T-cell (primary cell): ENCODE results near the gene TTLL13. TPM values are rescaled to one million over a fixed set of nuclear protein-coding genes. Genes with fewer than 3 reads are reported as not detected.
"Not testable (repeated sequence)": the region's sequence is repeated elsewhere in the genome, so short reads cannot be mapped to it uniquely, and the experiment has no call there.

ENCODE experiments used
- ATAC-seq, 4 experiments: fragments of 200-7000 bp in 3 of 4; fragments of 150-1000 bp in 1 of 4; cut with Tn5 transposase; replicated peaks in 1 of 4; 1 replicate in 3 of 4; 2 replicates in 1 of 4; pipeline ENCODE4 v1.10.0; 2021; ENCODE audit warnings: moderate library complexity in 3 of 4, mild to moderate bottlenecking in 2 of 4, moderate number of reproducible peaks in 1 of 4
- CTCF ChIA-PET, 2 donors: fragments of 300-600 bp; sonication (Branson Sonifier 250); formaldehyde crosslinking; loops; one replicate each; lab custom pipeline; 2022; ENCODE audit warnings: antibody characterized with exemption in 2 of 2; lab: Charles Lee
- POLR2A ChIA-PET, 2 donors: fragments of 300-600 bp; sonication (Branson Sonifier 250); formaldehyde crosslinking; loops; one replicate each; lab custom pipeline; 2022; ENCODE audit warnings: antibody characterized with exemption in 2 of 2; lab: Charles Lee
- DNase-seq, 35 experiments: peaks; one replicate each; pipeline versions ENCODE4 v3.0.0 to v3.0.0-alpha.2; 2013 to 2023
- H3K27ac ChIP-seq: one replicate; pipeline ENCODE4 v1.5.1; 2013; ENCODE audit warnings: low read length
- H3K27me3 ChIP-seq, 2 experiments: replicated peaks in 1 of 2; 1 replicate in 1 of 2; 2 replicates in 1 of 2; pipeline versions ENCODE4 v1.6.1 to v1.7.0; 2013; ENCODE audit warnings: low read length in 1 of 2, mixed read lengths in 1 of 2; ENCODE audit not compliant: control insufficient read depth in 2 of 2, insufficient read depth in 2 of 2; ENCODE audit errors: extremely low read depth in 1 of 2
- H3K36me3 ChIP-seq, 2 donors: 1 replicate in 1 of 2; 2 replicates in 1 of 2; pipeline versions ENCODE4 v1.6.1 to v1.7.0; 2013; ENCODE audit warnings: low read length in 1 of 2; ENCODE audit not compliant: control insufficient read depth in 2 of 2, insufficient read depth in 1 of 2; ENCODE audit errors: extremely low read depth in 1 of 2
- H3K4me1 ChIP-seq, 2 experiments: 1 replicate in 1 of 2; 2 replicates in 1 of 2; pipeline versions ENCODE4 v1.6.1 to v1.7.0; 2013; ENCODE audit warnings: low read length in 2 of 2, mixed read lengths in 1 of 2; ENCODE audit not compliant: insufficient read depth in 2 of 2, control insufficient read depth in 1 of 2; ENCODE audit errors: extremely low read depth in 1 of 2
- H3K4me3 ChIP-seq, 2 donors: 1 replicate in 1 of 2; 2 replicates in 1 of 2; pipeline versions ENCODE4 v1.5.1 to v1.7.0; 2013; ENCODE audit warnings: mild to moderate bottlenecking in 2 of 2, low read length in 1 of 2, moderate library complexity in 1 of 2; ENCODE audit not compliant: control insufficient read depth in 1 of 2; ENCODE audit errors: extremely low read depth in 1 of 2
- H3K9me3 ChIP-seq: 2 replicates; pipeline ENCODE4 v1.7.0; 2013
- H3K27ac Mint-ChIP-seq, 2 donors: one replicate each; pipeline ENCODE4 v1.8.0; 2020 to 2021; ENCODE audit warnings: mild to moderate bottlenecking in 2 of 2, mixed read lengths in 2 of 2
- H3K27me3 Mint-ChIP-seq, 2 donors: one replicate each; pipeline ENCODE4 v1.8.0; 2021 to 2022; ENCODE audit warnings: mixed read lengths in 2 of 2
- H3K36me3 Mint-ChIP-seq: one replicate; pipeline ENCODE4 v1.8.0; 2021; ENCODE audit warnings: mixed read lengths
- H3K4me1 Mint-ChIP-seq, 3 donors: one replicate each; pipeline ENCODE4 v1.8.0; 2020 to 2022; ENCODE audit warnings: mixed read lengths in 3 of 3, mild to moderate bottlenecking in 1 of 3
- H3K4me3 Mint-ChIP-seq, 3 donors: one replicate each; pipeline ENCODE4 v1.8.0; 2020 to 2022; ENCODE audit warnings: mild to moderate bottlenecking in 3 of 3, mixed read lengths in 3 of 3, moderate library complexity in 3 of 3
- H3K9me3 Mint-ChIP-seq, 3 donors: one replicate each; pipeline ENCODE4 v1.8.0; 2020 to 2022; ENCODE audit warnings: mixed read lengths in 3 of 3
- WGBS: methylation state at CpG from one replicate; pipeline ENCODE4 v1.1.5; 2013; ENCODE audit warnings: missing lambda C conversion rate; ENCODE audit not compliant: insufficient coverage; 5-methylcytosine and 5-hydroxymethylcytosine counted together
- total RNA-seq, 35 experiments: library from RNA in 6 of 35; stranded (reverse) in 6 of 35; fragments of 120-200 nt in 1 of 35; gene quantifications; one replicate each; pipeline versions ENCODE4 v1.2.1 to v1.2.4 and lab custom pipeline; 2013 to 2026

The TTLL13 gene
- total RNA-seq, 5 donors from 2014 or later (not counting 1 experiment from before 2014, with no cell fraction given), result 0.46 to 1.7 (median 0.70) TPM

- not testable (repeated sequence) for ATAC-seq, H3K4me3 ChIP-seq, H3K27ac Mint-ChIP-seq, H3K36me3 ChIP-seq, H3K4me3 Mint-ChIP-seq, H3K9me3 Mint-ChIP-seq, H3K27me3 ChIP-seq, DNase-seq, H3K9me3 ChIP-seq, H3K27ac ChIP-seq, H3K27me3 Mint-ChIP-seq, H3K36me3 Mint-ChIP-seq
- ChIA-PET CTCF (interaction anchor here (0.6 to 0.7 kb wide), 4 partner anchors 24 to 199 kb away, joined by 3 to 8 read pairs (median 5); no protein-coding TSS in a partner anchor), POLR2A (interaction anchor here in 1 of 2 donors (0.7 kb wide), 1 partner anchor 389 kb away, joined by 3 read pairs; no protein-coding TSS in a partner anchor)
- peaks cover 5 to 11% of the 10 kb centered on the region in 2 experiments for H3K4me1 ChIP-seq
- H3K4me1 Mint-ChIP-seq, result peaks cover 9 to 12% (median 12%) of the 10 kb centered on the region in 3 donors
- WGBS, result no CpG with 5 or more reads among the region's 6 CpGs
Observed at GRCh38 chr15:90260731-90261130, 11.4 kb downstream of the TTLL13 start.

DNA sequence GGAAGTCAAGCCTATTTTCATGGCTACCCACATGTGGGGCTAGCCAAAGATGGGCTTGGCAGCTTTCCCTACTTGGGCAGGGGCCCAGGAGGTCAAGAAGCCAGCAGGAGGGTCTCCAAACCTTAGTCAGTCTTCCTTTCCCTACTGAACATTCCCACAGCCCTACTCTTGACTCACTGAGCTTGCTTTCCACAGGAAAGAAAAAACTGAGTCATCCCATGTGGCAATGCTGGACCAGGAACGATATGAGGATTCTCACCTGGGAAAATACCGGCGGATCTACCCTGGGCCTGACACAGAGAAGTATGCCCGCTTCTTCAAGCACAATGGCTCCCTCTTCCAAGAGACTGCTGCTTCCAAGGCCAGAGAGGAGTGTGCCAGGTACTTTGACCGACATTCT is 12.5 kb downstream of the TTLL13 start:
- H3K4me1 Mint-ChIP-seq, result peaks cover 18 to 21% (median 20%) of the 10 kb centered on the region in 3 donors
- ChIA-PET POLR2A (interaction anchor here (0.6 to 0.8 kb wide), 2 partner anchors 9 to 471 kb away, joined by 3 read pairs; no protein-coding TSS in a partner anchor), CTCF (interaction anchor here in 1 of 2 donors (0.6 kb wide), 1 partner anchor 602 kb away, joined by 4 read pairs; no protein-coding TSS in a partner anchor)
- H3K27me3 Mint-ChIP-seq, result no peaks in the 10 kb centered on the region
- peaks cover 9 to 18% of the 10 kb centered on the region in 2 experiments for H3K4me1 ChIP-seq
- H3K9me3 ChIP-seq, result no peaks in the 10 kb centered on the region
- ATAC-seq (no peak), DNase-seq (no peak)
- H3K27ac Mint-ChIP-seq, result no peak overlapping the region
- 94% methylated on average over 5 of the region's 5 CpGs for WGBS
- no peak overlapping the region for H3K4me3 ChIP-seq
- H3K9me3 Mint-ChIP-seq, result no peaks in the 10 kb centered on the region
- no peak overlapping the region for H3K27ac ChIP-seq
- no peaks in the 10 kb centered on the region for H3K27me3 ChIP-seq
- H3K36me3 Mint-ChIP-seq, result no peaks in the 10 kb centered on the region
- H3K4me3 Mint-ChIP-seq, result no peak overlapping the region
- H3K36me3 ChIP-seq, result no peaks in the 10 kb centered on the region

DNA sequence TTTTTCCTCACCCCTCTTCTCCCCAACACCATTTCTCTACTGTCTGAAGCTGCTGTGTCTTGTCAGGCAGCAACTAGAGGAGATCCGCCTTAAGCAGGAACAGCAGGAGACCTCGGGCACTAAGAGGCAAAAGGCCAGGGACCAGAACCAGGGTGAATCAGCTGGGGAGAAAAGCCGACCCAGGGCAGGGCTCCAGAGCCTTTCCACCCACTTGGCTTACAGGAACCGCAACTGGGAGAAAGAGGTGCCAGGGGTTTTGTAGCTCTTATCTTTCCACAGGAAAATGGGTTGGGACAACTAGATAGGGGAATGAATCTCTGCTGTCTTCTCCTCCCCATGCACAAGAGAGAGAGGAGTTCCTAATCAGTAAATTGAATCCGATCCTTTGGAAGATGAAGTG is 13.1 kb downstream of the TTLL13 start:
- peaks cover 23 to 27% (median 26%) of the 10 kb centered on the region in 3 donors for H3K4me1 Mint-ChIP-seq
- no peak for DNase-seq
- peaks cover 14 to 24% of the 10 kb centered on the region in 2 experiments for H3K4me1 ChIP-seq
- no peak overlapping the region for H3K4me3 Mint-ChIP-seq
- no peak overlapping the region for H3K4me3 ChIP-seq
- peaks cover 0 to 1% of the 10 kb centered on the region in 2 donors for H3K36me3 ChIP-seq
- ChIA-PET CTCF (interaction anchor here in 1 of 2 donors (1.2 kb wide), 1 partner anchor 32 kb away, joined by 4 read pairs; no protein-coding TSS in a partner anchor), POLR2A (interaction anchor here in 1 of 2 donors (0.6 to 1.0 kb wide), 2 partner anchors 29 to 129 kb away, joined by 3 to 4 read pairs; partner anchors contain the start of genes CIB1 and GDPGP1)
- no peaks in the 10 kb centered on the region for H3K9me3 ChIP-seq
- WGBS, result 93% methylated on average over 2 of the region's 5 CpGs
- no peaks in the 10 kb centered on the region for H3K9me3 Mint-ChIP-seq
- H3K27ac ChIP-seq, result no peak overlapping the region
- no peaks in the 10 kb centered on the region for H3K27me3 ChIP-seq
- H3K36me3 Mint-ChIP-seq, result peaks cover under 1% of the 10 kb centered on the region
- H3K27ac Mint-ChIP-seq, result peak overlapping the region in 1 of 2 donors; percentile 61
- no peaks in the 10 kb centered on the region for H3K27me3 Mint-ChIP-seq
- ATAC-seq, result no peak

GRCh38 chr15:90264671-90265070 is 15.3 kb downstream of the TTLL13 start:
- Histone ChIP-seq H3K9me3 (no peaks in the 10 kb centered on the region), H3K4me1 (peaks cover 26 to 41% of the 10 kb centered on the region in 2 experiments), H3K36me3 (peaks cover 0 to 12% of the 10 kb centered on the region in 2 donors), H3K27ac (peak overlapping the region; percentile 96), H3K4me3 (peak overlapping the region; percentile 89), H3K27me3 (no peaks in the 10 kb centered on the region)
- ATAC-seq (no peak), DNase-seq (peak in 3 of 35 experiments; percentile 8 to 40 (median 15))
- H3K27me3 Mint-ChIP-seq, result no peaks in the 10 kb centered on the region
- peak overlapping the region; percentile 95 to 97 (median 95) for H3K4me3 Mint-ChIP-seq
- POLR2A ChIA-PET, result no interaction called here
- WGBS, result 28% methylated on average over 4 of the region's 4 CpGs
- peak overlapping the region; percentile 98 to 99 for H3K27ac Mint-ChIP-seq
- CTCF ChIA-PET, result no interaction called here
- H3K36me3 Mint-ChIP-seq, result peaks cover 13% of the 10 kb centered on the region
- no peaks in the 10 kb centered on the region for H3K9me3 Mint-ChIP-seq
- peaks cover 40 to 46% (median 44%) of the 10 kb centered on the region in 3 donors for H3K4me1 Mint-ChIP-seq

DNA sequence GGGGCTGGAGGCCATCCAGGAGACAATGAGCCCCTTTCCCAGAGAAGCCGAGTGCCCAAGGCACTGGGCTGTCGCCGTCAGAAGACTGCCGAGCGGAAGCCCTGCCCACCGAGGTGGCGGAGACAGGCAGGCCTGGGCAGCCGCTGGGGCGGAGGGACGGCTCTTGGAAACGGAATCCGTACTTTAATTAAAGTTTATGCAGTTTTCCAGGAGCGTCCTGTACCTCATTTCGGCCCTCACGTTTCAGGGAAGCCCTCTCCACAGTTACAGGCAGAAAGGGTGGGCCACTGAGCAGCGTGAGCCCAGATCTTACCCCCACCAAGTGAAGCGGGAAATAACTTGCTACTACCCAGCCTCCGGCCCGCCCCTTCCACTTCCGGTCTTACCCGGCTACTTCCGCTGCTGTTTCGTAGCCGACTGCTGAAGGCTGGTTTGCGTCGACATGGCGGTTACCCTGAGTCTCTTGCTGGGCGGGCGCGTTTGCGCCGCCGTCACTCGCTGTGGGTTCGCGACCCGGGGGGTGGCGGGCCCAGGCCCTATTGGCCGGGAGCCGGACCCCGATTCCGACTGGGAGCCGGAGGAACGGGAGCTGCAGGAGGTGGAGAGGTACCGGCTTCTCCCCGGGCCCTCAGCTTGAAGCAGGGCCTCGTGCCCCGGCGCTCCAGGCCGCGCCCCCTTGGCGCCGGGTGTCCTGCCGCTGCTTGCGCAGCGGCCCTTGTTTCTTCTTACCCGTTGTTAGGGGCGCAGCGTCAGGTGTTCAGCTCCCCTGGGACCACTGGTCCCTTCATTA is 16.1 kb downstream of the TTLL13 start, which contains the start of gene NGRN:
TSS of gene NGRN (plus strand) at position 402 of the 790 bp plus-strand sequence. CDS start at position 443, 41 bp downstream.
- CTCF ChIA-PET, result interaction anchor here in 1 of 2 donors (0.6 to 1.1 kb wide), 3 partner anchors 34 to 689 kb away, joined by 3 to 6 read pairs (median 4); partner anchors contain the start of gene RCCD1
- Histone ChIP-seq H3K4me1 (peaks cover 26 to 44% of the 10 kb centered on the region in 2 experiments), H3K27ac (peak within 1 kb of the TSS; percentile 96), H3K4me3 (peak within 1 kb of the TSS; percentile 89), H3K9me3 (no peaks in the 10 kb centered on the region), H3K36me3 (peaks cover 0 to 20% of the 10 kb centered on the region in 2 donors), H3K27me3 (no peaks in the 10 kb centered on the region)
- Mint-ChIP-seq H3K4me1 (peaks cover 48 to 54% (median 52%) of the 10 kb centered on the region in 3 donors), H3K27ac (peak within 1 kb of the TSS; percentile 98 to 99), H3K4me3 (peak within 1 kb of the TSS; percentile 95 to 97 (median 95)), H3K9me3 (no peaks in the 10 kb centered on the region), H3K27me3 (no peaks in the 10 kb centered on the region), H3K36me3 (peaks cover 20% of the 10 kb centered on the region)
- ATAC-seq, result peak; percentile 88 to 91 (median 90)
- DNase-seq, result peak; percentile 84 to 96 (median 91)
- WGBS, result under 1% methylated on average over 58 of the region's 59 CpGs
- POLR2A ChIA-PET, result interaction anchor here in 1 of 2 donors (0.6 to 2.0 kb wide), 2 partner anchors 32 to 123 kb away, joined by 3 to 18 read pairs; partner anchors contain the start of genes CIB1, GDPGP1 and IQGAP1

GRCh38 chr15:90266061-90266431 is 16.7 kb downstream of the TTLL13 start:
- no peaks in the 10 kb centered on the region for H3K27me3 Mint-ChIP-seq
- H3K27ac Mint-ChIP-seq, result peak overlapping the region; percentile 98 to 99
- H3K4me1 ChIP-seq, result peaks cover 26 to 50% of the 10 kb centered on the region in 2 experiments
- no peaks in the 10 kb centered on the region for H3K27me3 ChIP-seq
- ChIA-PET POLR2A (interaction anchor here in 1 of 2 donors (0.6 to 2.0 kb wide), 2 partner anchors 33 to 122 kb away, joined by 3 to 18 read pairs; partner anchors contain the start of genes CIB1, GDPGP1 and IQGAP1), CTCF (interaction anchor here in 1 of 2 donors (0.6 to 1.1 kb wide), 3 partner anchors 35 to 688 kb away, joined by 3 to 6 read pairs (median 4); partner anchors contain the start of gene RCCD1)
- peaks cover 0 to 26% of the 10 kb centered on the region in 2 donors for H3K36me3 ChIP-seq
- peaks cover 26% of the 10 kb centered on the region for H3K36me3 Mint-ChIP-seq
- H3K4me1 Mint-ChIP-seq, result peaks cover 52 to 59% (median 57%) of the 10 kb centered on the region in 3 donors
- 0% methylated on average over 10 of the region's 16 CpGs for WGBS
- peak in 22 of 35 experiments; percentile 3 to 64 (median 28) for DNase-seq
- peak overlapping the region; percentile 95 to 97 (median 95) for H3K4me3 Mint-ChIP-seq
- no peaks in the 10 kb centered on the region for H3K9me3 Mint-ChIP-seq
- H3K9me3 ChIP-seq, result no peaks in the 10 kb centered on the region
- H3K27ac ChIP-seq, result peak overlapping the region; percentile 96
- peak; percentile 26 to 39 (median 36) for ATAC-seq
- H3K4me3 ChIP-seq, result peak overlapping the region; percentile 89
